ENCODE data around the gene SPTAN1.
A peak's percentile ranks its signal among the peaks of the same experiment; 100 is the strongest.

SPTAN1 gene

DNA sequence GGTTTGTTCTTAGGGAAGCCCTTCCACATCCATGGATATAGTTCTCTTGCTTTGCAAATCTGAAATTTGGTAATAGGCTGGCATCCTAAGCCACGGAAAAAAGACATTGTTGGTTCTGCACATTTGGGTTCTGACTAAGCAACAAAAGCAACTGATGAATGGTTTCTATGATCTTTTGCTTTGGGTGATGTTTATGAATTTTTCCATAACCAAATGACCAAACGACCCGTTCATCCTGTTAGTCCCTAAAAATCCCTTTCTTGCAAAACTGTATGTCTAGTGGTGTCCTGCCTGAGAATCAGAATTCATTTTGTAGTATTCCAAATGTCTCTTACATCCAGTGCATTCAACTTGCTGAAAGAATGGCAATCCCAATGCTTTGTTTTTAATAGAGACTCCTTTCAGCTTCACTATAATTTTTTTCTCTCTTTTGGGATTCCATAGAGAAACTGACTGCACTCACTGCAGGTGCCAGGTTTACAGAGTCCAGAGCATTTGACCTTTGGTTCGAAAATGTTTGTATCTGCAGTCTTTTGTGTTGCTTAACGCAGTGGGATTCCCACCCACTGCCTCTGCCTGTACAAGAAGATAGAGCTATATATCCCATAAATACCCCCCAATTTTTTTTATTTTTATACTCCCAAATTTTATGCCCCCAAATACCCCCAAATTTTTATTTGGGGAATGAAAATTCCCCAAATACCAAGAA, 4.7 kb downstream of the SPTAN1 start:
- no peak for TF ChIP-seq CSRNP3 (CRISPR knock-in tag; IDR thresholded peaks at IDR 0.05)
- no peak for TF ChIP-seq ZNF70 (CRISPR knock-in tag; IDR thresholded peaks at IDR 0.05)
- TF ChIP-seq BACH2 (CRISPR knock-in tag; IDR thresholded peaks at IDR 0.05; ENCODE audit: borderline replicate concordance): no peak
- TF ChIP-seq CSDC2 (CRISPR knock-in tag; IDR thresholded peaks at IDR 0.05): no peak
- TF ChIP-seq, protein P1, sequence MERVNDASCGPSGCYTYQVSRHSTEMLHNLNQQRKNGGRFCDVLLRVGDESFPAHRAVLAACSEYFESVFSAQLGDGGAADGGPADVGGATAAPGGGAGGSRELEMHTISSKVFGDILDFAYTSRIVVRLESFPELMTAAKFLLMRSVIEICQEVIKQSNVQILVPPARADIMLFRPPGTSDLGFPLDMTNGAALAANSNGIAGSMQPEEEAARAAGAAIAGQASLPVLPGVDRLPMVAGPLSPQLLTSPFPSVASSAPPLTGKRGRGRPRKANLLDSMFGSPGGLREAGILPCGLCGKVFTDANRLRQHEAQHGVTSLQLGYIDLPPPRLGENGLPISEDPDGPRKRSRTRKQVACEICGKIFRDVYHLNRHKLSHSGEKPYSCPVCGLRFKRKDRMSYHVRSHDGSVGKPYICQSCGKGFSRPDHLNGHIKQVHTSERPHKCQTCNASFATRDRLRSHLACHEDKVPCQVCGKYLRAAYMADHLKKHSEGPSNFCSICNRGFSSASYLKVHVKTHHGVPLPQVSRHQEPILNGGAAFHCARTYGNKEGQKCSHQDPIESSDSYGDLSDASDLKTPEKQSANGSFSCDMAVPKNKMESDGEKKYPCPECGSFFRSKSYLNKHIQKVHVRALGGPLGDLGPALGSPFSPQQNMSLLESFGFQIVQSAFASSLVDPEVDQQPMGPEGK (CRISPR knock-in tag; IDR thresholded peaks at IDR 0.05; ENCODE audit: borderline replicate concordance): no peak
- TF ChIP-seq SNAI2 (CRISPR knock-in tag; IDR thresholded peaks at IDR 0.05): no peak
- TF ChIP-seq TSHZ2 (CRISPR knock-in tag; IDR thresholded peaks at IDR 0.05): no peak
- no peak for TF ChIP-seq ZC3H10 (CRISPR knock-in tag; IDR thresholded peaks at IDR 0.05)
- TF ChIP-seq ZNF8 (CRISPR knock-in tag; IDR thresholded peaks at IDR 0.05): no peak
- no peak for TF ChIP-seq POU6F1 (CRISPR knock-in tag; IDR thresholded peaks at IDR 0.05; ENCODE audit: borderline replicate concordance, low read depth)
- no peak for TF ChIP-seq ARNTL (CRISPR knock-in tag; IDR thresholded peaks at IDR 0.05; ENCODE audit: borderline replicate concordance, low read depth)
- no peak for TF ChIP-seq ISL1 (CRISPR knock-in tag; IDR thresholded peaks at IDR 0.05)
- no peak for TF ChIP-seq GLIS3 (CRISPR knock-in tag; IDR thresholded peaks at IDR 0.05)

DNA sequence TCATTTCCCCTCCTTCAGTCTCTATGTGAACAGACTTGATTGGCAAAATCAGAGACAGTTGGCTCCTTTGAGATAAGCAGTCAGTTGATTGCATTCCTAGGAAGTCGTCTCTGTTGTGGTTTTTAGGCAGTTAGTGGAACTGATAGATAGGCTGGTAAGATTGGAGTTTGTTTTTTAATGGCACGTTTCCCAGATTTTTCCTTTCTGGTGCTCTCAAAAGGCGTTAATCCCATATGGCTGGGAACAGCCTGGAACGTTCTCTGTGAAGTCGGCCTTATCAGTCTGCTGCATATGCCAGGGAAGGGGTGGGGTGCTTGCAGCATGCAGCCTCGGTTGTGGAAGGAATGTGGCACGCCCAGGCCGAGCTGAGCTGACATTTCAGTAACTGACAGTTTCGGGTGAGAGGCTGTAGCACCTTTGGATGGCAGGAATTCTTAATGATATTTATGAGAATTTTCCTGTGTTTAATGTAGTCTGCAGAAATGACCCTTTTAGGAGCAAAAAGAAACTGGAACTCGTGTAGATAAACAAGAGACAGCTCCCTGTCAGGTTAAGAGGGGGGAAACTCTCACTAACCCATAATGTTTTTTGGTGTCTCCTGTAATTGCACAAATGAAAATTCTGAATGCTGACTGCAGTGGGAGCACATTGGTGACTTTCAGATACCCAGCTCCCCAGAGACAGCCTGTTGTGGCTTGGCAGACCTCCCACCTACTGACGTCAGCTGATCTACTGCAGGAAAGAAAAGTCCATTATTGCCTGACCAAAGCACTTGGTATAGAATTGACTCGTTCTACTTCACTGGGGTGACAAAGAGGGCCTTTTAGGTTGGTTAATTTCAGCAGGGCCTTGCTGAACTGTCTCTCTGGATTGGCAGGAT, 6.3 kb downstream of the SPTAN1 start:
- no peak for TF ChIP-seq ZNF70 (CRISPR knock-in tag; IDR thresholded peaks at IDR 0.05)
- no peak for TF ChIP-seq ARNTL (CRISPR knock-in tag; IDR thresholded peaks at IDR 0.05; ENCODE audit: borderline replicate concordance, low read depth)
- no peak for TF ChIP-seq CSRNP3 (CRISPR knock-in tag; IDR thresholded peaks at IDR 0.05)
- TF ChIP-seq SNAI2 (CRISPR knock-in tag; IDR thresholded peaks at IDR 0.05): no peak
- TF ChIP-seq ISL1 (CRISPR knock-in tag; IDR thresholded peaks at IDR 0.05): peak; percentile 51; the same call in 1 of the 2 replicates
- peak; percentile 39; the same call in 1 of the 2 replicates for TF ChIP-seq TCF4 (CRISPR knock-in tag; IDR thresholded peaks at IDR 0.05; ENCODE audit: borderline replicate concordance)
- peak; percentile 65 for TF ChIP-seq ZNF8 (CRISPR knock-in tag; IDR thresholded peaks at IDR 0.05)
- ATAC-seq: peak; percentile 74

More for the DNA sequence above, 4.7 kb downstream of the SPTAN1 start:
- no peak for ATAC-seq

DNA sequence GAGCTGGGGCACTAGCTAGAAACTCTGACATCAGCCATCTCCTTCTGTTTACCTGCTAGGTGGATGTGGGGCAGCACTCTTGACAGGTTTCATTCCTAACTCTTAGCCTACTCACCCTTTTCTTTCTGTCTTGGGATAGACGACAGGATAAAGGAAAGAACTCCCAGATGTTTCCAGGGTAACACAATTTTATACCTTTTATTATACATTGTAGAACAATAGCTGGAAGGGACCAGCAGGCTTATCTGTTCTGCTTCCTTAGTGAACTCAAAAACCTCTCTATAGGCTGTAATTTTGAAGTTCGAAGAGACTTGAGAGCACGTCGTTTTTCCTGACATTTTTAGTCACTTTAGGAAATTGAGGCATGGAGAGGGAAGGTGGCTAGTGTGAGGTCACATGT, 13.2 kb downstream of the SPTAN1 start:
- no peak for ATAC-seq

More for the DNA sequence above, 13.2 kb downstream of the SPTAN1 start:
- TF ChIP-seq ZNF565 (CRISPR knock-in tag; conservative IDR thresholded peaks at IDR 0.05; ENCODE audit: low read depth): no peak
- no peak for TF ChIP-seq RARB (CRISPR knock-in tag; IDR thresholded peaks at IDR 0.05)
- TF ChIP-seq ZNF70 (CRISPR knock-in tag; IDR thresholded peaks at IDR 0.05): no peak
- no peak for TF ChIP-seq ZNF8 (CRISPR knock-in tag; IDR thresholded peaks at IDR 0.05)

Data from SK-N-SH treated with all-trans-retinoic acid at 6 μM for 48 hours (cell line).